Body of pancreas (tissue), 4 donors: Measurements from ENCODE around the gene RANBP3.

Experiments used
- CTCF ChIP-seq, 7 experiments: fragments of 450-650 bp in 4 of 7; fragments of 200-600 bp in 3 of 7; sonication (generic) in 3 of 7; IDR thresholded peaks; one replicate each; pipeline ENCODE4 v1.5.1; 2016 to 2019; ENCODE audit warnings: antibody characterized with exemption in 7 of 7
- POLR2A ChIP-seq, 3 donors: fragments of 450-650 bp; IDR thresholded peaks; one replicate each; pipeline ENCODE4 v1.6.1; 2016; ENCODE audit warnings: antibody characterized with exemption in 3 of 3, mild to moderate bottlenecking in 2 of 3

GRCh38 chr19:5996102-5996501 is 18.2 kb upstream of the RANBP3 start:
- no peak for TF ChIP-seq POLR2A (IDR thresholded peaks at IDR 0.05)
- no peak for TF ChIP-seq CTCF (IDR thresholded peaks at IDR 0.05)
